GM21737 (cell line): ENCODE data around the gene TMEM91.
"Not testable (repeated sequence)": the region's sequence is repeated elsewhere in the genome, so short reads cannot be mapped to it uniquely, and the experiment has no call there.

Source experiments
- ATAC-seq: cut with Tn5 transposase; IDR thresholded peaks from one replicate; pipeline ENCODE4 v1.9.1; 2021; ENCODE audit warnings: mild to moderate bottlenecking, moderate library complexity; ENCODE audit not compliant: unreplicated experiment

The TMEM91 gene

DNA sequence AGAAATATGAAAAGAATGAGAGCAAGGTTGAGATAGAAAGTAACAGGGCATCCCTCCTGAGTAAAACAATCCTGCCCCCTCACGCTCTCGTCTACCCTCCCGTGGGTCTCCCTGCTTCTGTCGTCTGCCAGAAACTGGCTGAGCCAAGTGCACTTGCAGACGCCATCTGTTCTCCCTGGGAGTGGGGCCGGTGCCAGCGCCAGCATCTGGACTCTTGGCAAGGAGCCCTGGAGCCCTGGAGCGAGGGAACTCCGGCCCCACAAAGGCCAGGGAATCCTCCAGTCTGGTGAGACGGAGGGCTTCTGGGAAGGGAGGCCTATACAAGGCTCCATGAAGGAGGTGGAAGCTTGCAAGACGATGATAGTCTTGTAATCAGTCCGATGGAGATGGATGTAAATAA lies 2.3 kb upstream of the TMEM91 start:
- no peak for ATAC-seq

DNA sequence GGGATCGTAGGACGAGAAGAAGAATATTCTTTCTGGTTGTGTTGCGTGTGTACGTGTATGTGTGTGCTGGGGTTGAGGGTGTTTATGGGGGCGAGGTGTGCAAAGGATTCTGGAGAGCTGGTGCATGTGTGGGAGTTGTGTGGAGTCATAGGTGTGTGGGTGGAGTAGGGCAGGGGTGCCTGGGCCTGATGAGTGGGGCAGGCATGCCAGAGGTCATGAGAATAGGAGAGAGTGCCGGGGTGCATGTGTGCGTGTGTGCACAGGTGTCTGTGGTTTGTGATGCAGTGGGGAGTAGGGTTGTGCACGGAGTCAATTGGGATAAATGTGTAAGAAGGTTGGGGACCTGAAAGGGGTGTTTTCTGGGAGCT lies 649 bp downstream of the TMEM91 start:
- ATAC-seq, result no peak

DNA sequence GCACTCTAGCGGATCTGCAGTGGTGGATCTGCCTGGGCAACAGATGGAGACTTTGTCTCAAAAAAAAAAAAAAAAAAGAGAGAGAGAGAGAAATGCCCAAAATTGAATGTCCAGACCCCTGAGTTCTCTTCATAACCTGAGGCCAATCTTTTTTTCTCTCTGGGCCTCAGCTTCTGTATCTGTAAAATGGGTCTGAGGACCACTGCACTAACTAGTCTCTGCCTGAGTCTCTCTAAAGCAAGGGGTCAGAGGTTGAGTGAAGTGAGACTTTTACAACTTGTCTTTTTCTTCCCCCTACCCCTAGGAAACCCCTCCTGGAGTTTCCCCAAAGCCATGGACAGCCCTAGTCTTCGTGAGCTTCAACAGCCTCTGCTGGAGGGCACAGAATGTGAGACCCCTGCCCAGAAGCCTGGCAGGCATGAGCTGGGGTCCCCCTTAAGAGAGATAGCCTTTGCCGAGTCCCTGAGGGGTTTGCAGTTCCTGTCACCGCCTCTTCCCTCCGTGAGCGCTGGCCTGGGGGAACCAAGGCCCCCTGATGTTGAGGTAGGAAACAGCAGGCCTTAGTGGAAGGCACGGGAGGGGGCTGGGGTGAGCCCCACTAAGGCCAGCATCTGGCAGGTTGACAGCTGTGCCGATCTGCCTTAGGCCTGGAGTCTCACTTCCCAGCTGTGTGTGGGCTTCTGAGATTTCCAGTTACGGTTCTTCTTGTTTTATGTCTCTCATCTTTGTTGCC lies 1.8 kb downstream of the TMEM91 start:
- ATAC-seq, result peak; percentile 80

DNA sequence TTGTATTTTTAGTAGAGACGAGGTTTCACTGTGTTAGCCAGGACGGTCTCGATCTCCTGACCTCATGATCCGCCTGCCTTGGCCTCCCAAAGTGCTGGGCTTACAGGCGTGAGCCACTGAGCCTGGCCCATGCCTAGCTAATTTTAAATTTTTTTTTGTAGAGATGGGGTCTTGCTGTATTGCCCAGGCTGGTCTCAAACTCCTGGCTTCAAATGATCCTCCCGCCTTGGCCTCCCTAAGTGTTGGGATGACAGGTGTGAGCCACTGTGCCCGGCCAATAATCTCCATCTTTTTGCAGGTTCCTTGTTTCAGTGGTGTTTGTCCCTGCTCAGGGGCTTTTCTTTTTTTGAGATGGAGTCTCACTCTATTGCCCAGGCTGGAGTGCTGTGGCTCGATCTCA lies 5.2 kb downstream of the TMEM91 start:
- ATAC-seq, result not testable (repeated sequence)

DNA sequence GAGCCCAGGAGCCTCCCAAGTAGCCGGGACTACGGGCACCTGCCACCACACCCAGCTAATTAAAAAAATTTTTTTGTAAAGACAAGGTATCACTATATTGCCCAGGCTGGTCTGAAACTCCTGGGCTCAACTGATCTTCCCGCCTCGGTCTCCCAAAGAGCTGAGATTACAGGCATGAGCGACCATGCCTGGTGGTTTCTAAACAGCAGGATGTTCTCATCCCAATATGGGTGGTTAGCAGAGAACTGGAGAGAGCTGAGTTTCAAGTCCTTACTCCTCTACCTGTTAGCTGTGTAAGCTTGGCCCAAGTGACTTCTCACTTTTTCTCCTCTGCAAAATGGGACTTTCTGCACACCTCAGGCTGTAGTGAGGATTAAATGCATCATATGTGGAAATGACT lies 8.0 kb downstream of the TMEM91 start:
- no peak for ATAC-seq

DNA sequence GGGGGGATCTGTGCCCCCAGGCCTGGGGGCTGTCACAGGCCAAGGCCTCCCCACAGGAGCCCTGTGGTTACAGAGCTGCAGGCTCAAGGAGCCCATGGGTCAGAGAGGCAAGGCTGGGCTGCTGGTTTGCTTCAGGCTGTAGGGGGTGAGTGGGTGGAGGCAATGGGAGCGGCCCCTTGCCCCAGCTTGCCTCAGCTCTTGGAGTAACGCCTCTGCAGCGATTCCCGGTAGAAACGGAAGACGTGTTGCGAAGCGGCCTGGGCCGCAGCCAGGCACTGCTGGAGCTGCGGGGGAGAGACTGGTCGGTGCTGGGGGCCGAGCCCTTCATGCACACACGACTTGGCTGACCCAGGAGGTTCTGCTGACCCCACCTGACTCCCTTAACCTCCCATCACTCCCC lies 10.1 kb downstream of the TMEM91 start:
- no peak for ATAC-seq

DNA sequence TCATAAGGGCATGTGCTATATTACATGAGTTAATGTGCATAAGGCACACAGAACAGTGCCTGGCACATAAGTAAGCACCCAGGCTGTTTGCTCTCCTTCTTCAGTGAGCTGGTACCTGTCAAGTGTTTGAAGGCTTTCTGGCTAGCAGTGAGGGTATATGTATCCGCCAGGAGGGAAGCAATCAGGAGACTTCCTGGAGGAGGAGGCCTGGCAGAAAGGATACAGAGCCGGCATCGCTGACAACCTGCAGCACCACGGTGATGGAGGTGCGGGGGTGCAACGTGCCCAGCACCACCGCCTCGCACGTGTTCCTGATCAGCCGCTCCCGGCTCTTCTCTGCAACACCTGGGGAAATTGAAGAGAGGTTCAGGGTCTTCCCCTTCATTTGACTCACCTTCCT lies 15.3 kb downstream of the TMEM91 start:
- no peak for ATAC-seq

DNA sequence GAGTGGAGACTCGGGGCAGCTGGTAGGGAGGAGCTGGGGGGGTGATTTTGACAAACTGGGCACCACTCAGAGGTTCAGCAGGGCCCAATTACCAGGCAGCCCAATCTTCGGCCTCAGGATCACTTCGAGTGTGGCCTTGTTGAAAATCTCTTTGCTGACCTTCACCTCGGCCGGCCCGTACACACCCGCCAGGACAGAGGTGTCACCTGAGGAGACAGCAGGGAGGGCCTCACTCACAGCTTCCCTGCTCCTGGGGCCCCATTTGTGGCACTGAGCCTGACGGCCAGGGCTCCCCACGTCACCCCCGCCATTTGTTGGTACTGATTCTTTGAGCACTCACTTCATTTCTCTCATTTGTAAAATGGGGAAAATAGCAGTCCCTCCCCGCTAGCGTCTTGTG lies 16.4 kb downstream of the TMEM91 start:
- ATAC-seq, result no peak

DNA sequence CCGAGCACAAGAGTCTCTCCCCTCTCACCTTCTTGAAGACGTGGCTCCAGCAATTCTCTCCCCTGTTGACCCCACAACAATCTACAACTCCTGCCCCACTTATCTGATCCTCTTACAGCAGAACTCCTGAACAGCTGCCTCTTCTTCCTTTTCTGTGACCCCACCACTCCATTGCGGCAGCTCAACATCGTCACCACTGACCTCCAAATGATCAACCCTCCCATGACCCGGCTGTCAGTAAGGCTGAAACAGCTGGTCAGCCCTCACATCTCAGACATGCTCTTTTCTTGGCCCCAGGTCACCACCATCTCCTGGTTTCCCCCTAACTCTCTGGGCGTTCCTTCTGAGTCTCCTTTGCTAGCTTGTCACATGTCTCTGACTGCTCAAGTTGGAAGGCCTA lies 19.0 kb downstream of the TMEM91 start:
- no peak for ATAC-seq

DNA sequence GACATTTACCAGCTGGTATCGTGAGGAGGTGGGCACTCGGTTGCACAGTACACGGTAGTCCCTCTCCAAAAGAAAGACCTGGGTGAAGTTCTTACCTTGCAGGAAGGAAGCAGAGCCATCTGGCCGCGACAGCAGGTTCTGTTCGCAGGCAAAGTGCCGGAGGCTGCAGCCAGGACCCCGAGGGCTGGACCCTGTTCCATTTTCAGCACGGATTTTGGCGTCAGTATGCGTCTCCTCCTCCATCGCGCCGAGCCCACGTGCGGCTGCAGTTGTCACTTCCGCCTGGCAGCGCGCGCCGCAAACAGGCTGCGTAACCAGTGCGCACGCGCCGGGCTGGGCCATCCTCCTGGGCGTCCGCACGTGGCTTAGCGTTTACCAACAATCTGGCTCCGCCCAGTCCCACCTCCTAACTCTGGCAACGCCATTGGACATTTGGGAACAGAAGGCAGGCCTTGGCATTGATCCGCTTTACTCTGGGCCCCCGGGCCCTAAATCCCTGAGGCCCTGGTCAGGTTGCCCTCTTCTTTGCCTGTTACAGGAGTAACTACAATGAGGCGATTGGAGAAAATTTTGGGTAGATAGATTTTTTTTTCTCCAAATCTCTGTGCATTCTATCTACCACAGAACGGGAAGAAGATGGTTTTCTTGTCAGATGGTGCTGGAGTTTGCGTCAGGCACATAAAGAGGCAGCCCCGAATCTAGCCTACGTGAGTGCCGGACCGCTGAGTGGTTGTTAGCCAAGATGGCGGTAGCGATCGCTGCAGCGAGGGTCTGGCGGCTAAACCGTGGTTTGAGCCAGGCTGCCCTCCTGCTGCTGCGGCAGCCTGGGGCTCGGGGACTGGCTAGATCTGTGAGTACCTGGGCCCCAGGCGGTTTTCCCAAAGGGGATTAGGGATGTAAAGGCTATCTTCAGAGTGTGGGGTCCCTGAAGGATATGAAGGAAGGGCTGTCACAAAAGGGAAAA lies 21.0 kb downstream of the TMEM91 start, which contains the start of the genes BCKDHA and EXOSC5:
Gene BCKDHA (plus strand): TSS at position 733 of the 964 bp plus-strand sequence. CDS start 10 bp downstream, at position 743.
Gene EXOSC5 (minus strand): TSS at position 274 of the 964 bp plus-strand sequence. CDS start 31 bp downstream, at position 243.
- ATAC-seq, result peak; percentile 90

DNA sequence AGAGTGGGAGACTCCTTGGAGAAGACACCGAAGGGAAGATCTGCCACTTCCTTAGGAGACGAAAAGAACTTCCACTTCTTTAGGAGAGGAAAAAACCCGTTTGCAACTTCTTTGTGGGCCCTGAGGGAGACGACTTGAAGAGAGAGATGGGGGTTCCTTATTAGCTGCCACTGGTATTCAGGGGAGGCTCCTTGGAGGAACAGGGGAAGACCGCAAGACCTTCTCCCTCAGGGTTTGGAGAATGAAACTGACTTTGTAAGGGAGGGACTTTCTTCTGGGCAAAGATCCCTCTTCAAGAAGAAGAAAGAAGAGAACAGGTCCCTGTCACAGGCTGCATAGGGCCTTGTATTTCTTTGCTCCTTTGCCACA lies 21.7 kb downstream of the TMEM91 start:
- no peak for ATAC-seq

DNA sequence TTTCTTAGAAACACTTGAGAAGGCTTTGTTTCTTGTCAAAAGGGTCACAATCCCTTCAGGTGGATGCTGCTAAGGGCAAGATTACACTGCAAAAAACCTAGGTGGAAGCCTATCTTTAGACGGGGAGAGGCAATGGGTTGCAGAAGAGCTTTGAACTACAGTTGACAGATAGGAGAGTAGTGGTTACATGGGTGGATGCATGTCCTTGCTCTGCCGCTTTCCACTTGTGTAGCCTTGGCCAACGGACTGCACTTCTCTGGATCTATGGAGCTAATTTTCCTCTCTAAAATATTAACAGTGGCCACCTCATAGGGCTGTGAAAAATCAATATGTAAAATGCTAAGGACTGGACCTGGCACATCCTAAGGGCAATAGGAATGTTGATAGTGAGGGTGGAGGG lies 22.3 kb downstream of the TMEM91 start:
- no peak for ATAC-seq

DNA sequence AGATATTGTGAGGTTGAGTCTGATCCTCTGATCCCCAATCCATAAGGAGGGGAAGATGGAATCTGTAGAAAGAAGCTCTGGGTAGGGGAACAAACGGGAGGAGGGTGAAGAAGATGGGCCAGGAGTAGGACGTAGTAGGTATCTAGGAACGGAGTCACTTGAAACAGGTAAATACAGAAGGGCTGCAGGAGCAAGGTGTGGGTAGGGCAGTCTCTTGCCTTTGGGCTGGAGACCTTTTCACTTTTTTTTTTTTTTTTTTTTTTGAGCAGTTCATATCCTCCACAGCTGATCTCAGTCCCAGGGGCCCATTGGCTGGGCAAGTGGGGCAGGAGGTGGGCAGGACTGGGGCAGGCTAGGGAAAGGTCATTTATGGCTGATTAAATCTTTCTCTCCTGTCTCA lies 22.8 kb downstream of the TMEM91 start:
- no peak for ATAC-seq

DNA sequence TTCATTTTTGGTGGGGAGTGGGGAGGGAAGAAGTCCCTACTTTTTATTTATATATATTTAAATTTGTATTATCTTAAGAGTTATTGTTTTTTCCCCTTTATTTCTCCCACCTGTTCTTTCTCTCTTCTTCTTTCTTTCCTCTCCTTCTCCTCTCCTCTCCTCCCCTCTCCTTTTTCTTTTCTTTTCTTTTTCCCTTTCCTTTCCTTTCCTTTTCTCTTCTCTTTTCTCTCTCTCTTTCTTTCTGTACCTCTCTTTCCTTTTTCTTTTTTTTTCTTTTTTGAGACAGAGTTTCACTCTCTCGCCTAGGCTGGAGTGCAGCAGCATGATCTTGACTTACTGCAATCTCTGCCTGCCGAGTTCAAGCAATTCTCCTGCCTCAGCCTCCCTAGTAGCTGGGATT lies 23.2 kb downstream of the TMEM91 start:
- ATAC-seq, result no peak

DNA sequence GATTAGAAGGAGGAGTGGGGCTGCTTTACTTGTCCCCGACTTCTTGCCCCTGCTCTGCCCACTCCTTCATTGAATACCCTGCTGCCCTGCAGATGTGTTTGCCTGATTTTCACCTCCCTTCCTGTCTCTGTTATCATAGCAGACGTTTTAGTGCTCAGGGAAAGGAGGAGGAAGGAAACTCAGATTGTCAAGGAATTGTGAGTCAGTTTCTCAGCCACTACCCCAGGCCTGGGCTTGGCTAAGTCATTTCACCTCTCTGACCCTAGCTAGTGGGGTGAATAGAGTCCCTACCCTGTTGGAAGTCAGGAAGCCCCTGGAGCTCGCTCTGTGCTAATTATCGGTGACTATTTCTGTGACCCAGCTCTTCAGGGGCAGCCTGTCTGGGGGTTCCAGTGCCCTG lies 25.1 kb downstream of the TMEM91 start:
- ATAC-seq, result no peak

DNA sequence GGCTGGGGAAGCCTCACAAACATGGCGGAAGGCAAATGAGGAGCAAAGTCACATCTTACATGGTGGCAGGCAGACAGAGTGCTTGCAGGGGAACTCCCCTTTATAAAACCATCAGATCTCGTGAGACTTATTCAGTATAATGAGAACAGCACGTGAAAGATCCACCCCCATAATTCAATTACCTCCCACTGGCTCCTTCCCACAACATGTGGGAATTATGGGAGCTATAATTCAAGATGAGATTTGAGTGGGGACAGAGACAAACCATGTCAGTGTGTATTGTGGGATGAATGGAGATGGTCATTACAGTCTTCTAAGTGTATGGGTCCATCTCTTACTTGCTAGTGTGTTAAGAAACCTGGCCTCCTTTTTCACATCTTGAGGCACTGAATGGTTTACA lies 25.7 kb downstream of the TMEM91 start:
- no peak for ATAC-seq

DNA sequence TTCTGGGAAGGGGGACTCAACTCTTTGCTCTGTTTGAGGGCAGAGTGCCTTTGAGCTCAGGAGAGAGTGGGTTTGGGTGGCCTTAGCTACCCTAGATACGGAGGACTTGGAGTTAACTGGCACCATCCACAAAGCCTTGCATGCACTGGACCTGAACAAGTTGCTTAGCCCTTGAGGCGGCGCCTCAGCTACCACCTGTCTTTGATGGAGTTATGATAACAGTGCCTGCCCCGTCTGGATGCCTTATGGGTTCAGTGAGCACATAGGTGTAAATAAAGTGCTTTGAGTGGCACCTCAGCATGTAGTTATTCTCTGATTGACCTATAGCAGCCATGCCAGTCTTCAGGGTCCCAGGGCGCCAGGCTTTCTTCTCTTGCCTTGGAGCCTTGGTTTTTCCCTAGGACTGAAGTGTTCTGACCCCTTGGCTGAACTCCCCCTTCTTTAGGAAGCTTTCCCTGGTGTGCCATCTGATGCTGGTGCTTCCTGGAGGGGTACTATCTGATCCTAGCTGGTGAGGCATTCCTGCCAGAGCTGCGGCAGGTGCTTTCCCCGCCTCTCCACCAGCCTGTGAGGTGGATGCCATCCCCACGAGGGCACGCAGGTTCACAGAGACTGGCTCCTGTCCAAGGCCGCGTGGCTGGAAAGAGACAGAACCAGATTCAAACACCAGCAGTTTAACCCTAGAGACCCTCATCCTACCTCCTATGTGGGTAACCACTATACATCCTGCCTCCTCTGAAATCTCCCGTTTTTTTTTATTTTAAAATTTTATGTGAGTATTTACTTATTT lies 27.0 kb downstream of the TMEM91 start:
- no peak for ATAC-seq

DNA sequence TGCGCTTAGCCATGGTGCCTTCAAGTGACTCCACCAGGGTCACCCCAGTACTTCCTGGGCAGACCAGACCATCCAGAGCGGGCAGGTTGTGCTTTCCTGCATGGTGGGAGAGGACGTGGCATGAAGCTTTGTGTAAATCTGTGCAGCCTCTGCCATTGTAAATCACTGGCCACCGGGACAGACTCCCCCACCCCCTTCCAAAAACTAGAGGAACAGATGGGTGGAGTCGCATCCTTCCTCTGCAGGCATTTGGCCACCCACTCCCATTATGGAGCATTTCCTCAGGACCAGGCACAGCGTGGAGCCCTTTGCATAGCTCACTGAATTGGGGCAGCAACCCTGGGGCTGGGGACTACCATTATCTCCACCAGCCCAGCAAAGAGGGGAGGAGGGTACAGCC lies 29.4 kb downstream of the TMEM91 start:
- ATAC-seq, result no peak

DNA sequence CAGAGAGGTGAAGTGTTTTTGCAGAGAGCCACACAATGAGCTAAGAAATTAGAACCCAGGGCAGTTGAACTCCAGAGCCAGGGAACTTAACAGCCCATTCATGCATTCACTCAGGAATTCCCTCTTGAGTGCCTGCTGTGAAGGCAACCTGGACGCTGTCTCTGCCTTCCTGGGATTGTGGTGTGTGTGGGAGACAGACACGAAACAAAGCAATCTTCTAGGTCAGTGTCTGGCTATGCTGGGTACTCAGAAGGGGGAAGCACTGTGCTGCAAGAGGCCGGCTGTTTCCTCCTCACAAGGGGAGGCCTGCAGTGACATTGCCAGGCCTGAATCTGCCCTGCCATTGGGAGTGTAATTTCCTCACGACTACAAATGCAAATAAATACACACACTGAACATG lies 30.9 kb downstream of the TMEM91 start:
- no peak for ATAC-seq

DNA sequence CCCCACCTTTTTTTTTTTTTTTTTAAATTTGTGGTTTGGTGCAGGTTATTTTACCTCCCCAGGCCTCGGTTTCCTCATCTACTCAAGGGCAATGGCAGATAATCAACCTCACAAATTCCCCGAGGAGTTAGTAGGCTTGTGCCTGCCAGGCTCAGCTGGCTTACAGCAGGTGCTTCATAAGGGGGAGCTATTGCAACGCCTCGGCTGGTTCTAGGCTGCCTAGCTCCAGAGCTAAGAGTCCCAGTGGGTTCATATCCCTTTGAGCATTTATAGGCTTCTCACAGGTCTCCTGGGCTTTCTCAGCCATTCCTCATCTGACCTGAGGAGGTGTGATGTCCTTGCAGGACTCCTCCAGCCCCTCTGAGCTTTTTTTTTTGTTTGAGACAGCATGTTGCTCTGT lies 31.9 kb downstream of the TMEM91 start:
- ATAC-seq, result no peak

DNA sequence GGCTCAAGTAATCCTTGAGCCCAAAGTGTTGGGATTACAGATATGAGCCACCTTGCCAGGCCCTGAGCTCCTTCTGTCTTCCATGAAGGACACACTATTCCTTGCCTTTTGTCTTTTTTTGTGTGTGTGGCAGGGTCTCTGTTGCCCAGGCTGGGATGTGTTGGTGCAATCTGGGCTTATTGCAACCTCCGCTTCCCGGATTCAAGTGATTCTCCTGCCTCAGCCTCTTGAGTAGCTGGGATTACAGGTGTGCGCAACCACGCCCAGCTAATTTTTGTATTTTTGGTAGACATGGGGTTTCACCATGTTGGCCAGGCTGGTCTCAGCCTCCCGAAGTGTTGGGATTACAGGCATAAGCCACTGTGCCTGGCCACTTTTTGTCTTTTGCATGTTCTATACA lies 32.5 kb downstream of the TMEM91 start:
- ATAC-seq, result not testable (repeated sequence)
